Tibial nerve (tissue), 4 donors: ENCODE measurements around the gene CDSN. TPM values are rescaled to one million over a fixed set of nuclear protein-coding genes. Genes with fewer than 3 reads are reported as not detected.
A peak's percentile ranks its signal among the peaks of the same experiment; 100 is the strongest.

Source experiments
- DNase-seq, 2 donors: peaks; one replicate each; pipeline ENCODE4 v3.0.0-alpha.2; 2019; ENCODE audit warnings: low spot score in 2 of 2
- H3K27ac ChIP-seq, 4 donors: fragments of 200-600 bp; sonication (generic) in 3 of 4; one replicate each; pipeline ENCODE4 v1.5.1; 2017 to 2019; ENCODE audit warnings: mild to moderate bottlenecking in 1 of 4
- H3K27me3 ChIP-seq, 2 donors: fragments of 200-600 bp; sonication (generic) in 1 of 2; one replicate each; pipeline versions ENCODE4 v1.5.1 to v1.6.0; 2017 to 2019
- H3K36me3 ChIP-seq, 3 donors: fragments of 200-600 bp; sonication (generic); one replicate each; pipeline ENCODE4 v1.5.1; 2018 to 2019
- H3K4me1 ChIP-seq, 4 donors: fragments of 200-600 bp; sonication (generic) in 3 of 4; one replicate each; pipeline ENCODE4 v1.5.1; 2017 to 2019
- H3K4me3 ChIP-seq, 4 donors: fragments of 200-600 bp; sonication (generic) in 3 of 4; one replicate each; pipeline ENCODE4 v1.5.1; 2017 to 2019; ENCODE audit warnings: mild to moderate bottlenecking in 1 of 4, moderate library complexity in 1 of 4
- H3K9me3 ChIP-seq, 4 donors: fragments of 200-600 bp; sonication (generic) in 3 of 4; one replicate each; pipeline ENCODE4 v1.5.1; 2017 to 2019
- EP300 ChIP-seq, 2 donors: sonication (generic); formaldehyde crosslinking; IDR thresholded peaks; one replicate each; pipeline ENCODE4 v1.6.1; 2017; ENCODE audit warnings: antibody characterized with exemption in 2 of 2, mild to moderate bottlenecking in 1 of 2
- POLR2A ChIP-seq, 2 donors: fragments of 450-650 bp; IDR thresholded peaks; one replicate each; pipeline ENCODE4 v1.6.1; 2017; ENCODE audit warnings: antibody characterized with exemption in 2 of 2, mild to moderate bottlenecking in 2 of 2, moderate library complexity in 2 of 2
- WGBS, 2 donors: methylation state at CpG; one replicate each; pipeline ENCODE4 v1.1.5; 2018; 5-methylcytosine and 5-hydroxymethylcytosine counted together
- total RNA-seq, 4 donors: library from RNA; depleted of rRNA; stranded (reverse); fragments of >200 nt; gene quantifications; one replicate each; pipeline ENCODE4 v1.1.0, GENCODE V29; 2016
- TF ChIP-seq, protein P1 (sequence below), 5 experiments: fragments of 200-600 bp in 3 of 5; fragments of 450-650 bp in 2 of 5; sonication (generic) in 3 of 5; IDR thresholded peaks; one replicate each; pipeline ENCODE4 v1.5.1; 2016 to 2019; ENCODE audit warnings: antibody characterized with exemption in 5 of 5, mild to moderate bottlenecking in 3 of 5, moderate library complexity in 2 of 5

The CDSN gene
- total RNA-seq, 4 donors from 2014 or later = not detected

DNA sequence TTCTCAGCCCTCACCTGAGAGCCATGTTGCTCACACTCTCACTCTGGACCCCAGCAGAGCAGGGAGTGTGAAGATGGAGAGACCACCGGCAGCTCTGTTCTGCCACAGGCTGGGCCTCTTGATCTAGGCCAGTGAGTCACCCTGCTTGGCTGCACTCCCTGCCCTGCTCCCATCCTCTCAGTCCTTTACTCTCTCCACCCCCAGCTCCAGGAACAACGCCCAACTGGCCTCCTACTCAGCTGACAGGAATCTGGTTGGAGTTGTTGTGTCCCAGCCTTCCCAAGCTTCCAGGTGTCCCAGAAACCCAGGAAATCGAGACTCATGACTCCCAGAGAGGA is 5.7 kb downstream of the CDSN start, which contains the start of gene PSORS1C1:
Gene PSORS1C1, plus strand, starts transcription at position 260 of the 338 bp plus-strand sequence. CDS start 14,833 bp downstream, outside the sequence.
- Histone ChIP-seq H3K4me1 (peaks cover 0 to 40% (median 15%) of the 10 kb centered on the region in 4 donors), H3K4me3 (peak within 1 kb of the TSS in 2 of 4 donors; percentile 10 to 33), H3K27ac (peak within 1 kb of the TSS; percentile 22 to 79 (median 69)), H3K9me3 (no peaks in the 10 kb centered on the region), H3K36me3 (no peaks in the 10 kb centered on the region), H3K27me3 (no peaks in the 10 kb centered on the region)
- DNase-seq = peak; percentile 33 to 66
- WGBS, 2 donors = 16 to 23% methylated on average over 3 of the region's 3 CpGs
- TF ChIP-seq EP300 (IDR thresholded peaks at IDR 0.05) = peak in 1 of 2 donors; percentile 47
- TF ChIP-seq, protein P1, sequence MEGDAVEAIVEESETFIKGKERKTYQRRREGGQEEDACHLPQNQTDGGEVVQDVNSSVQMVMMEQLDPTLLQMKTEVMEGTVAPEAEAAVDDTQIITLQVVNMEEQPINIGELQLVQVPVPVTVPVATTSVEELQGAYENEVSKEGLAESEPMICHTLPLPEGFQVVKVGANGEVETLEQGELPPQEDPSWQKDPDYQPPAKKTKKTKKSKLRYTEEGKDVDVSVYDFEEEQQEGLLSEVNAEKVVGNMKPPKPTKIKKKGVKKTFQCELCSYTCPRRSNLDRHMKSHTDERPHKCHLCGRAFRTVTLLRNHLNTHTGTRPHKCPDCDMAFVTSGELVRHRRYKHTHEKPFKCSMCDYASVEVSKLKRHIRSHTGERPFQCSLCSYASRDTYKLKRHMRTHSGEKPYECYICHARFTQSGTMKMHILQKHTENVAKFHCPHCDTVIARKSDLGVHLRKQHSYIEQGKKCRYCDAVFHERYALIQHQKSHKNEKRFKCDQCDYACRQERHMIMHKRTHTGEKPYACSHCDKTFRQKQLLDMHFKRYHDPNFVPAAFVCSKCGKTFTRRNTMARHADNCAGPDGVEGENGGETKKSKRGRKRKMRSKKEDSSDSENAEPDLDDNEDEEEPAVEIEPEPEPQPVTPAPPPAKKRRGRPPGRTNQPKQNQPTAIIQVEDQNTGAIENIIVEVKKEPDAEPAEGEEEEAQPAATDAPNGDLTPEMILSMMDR (IDR thresholded peaks at IDR 0.05) = no peak
- no peak for TF ChIP-seq POLR2A (IDR thresholded peaks at IDR 0.05)

DNA sequence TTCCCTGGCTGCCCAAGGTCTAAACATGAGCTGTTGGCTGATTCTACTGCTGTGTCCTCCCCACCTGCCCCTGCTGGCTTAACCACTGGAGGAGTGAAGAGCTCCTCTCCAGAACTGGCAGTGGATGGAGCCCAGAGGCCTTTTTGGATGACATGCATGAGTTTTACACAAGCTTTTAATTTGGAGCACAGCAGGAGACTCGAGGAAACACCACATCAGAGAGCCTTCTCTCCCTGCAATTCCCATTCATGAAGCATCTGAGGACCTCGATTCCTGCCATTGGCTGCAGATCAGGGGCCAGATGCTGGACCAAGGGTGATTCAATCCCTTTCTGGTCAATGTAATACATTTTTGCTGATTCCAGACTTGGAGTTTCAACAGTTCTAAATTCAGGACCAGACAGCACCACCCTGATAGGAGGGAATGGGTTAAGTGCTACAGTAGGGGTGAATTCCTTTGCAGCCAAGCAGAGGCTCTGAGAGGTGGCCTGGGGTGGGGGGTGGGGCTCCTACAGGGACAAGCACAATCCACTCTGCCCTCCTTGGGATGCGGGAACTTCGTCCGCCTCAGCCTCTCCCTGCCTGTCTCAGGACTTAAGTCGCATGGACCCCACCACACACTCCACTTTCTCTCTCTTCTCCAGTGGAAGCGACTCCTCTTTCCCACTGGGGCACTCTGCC is 6.2 kb downstream of the CDSN start:
- no peak for DNase-seq
- Histone ChIP-seq H3K27ac (peak overlapping the region in 3 of 4 donors; percentile 61 to 79 (median 77)), H3K4me1 (peaks cover 0 to 40% (median 15%) of the 10 kb centered on the region in 4 donors), H3K36me3 (no peaks in the 10 kb centered on the region), H3K9me3 (no peaks in the 10 kb centered on the region), H3K4me3 (no peak overlapping the region), H3K27me3 (no peaks in the 10 kb centered on the region)
- WGBS, 2 donors = 67 to 74% methylated on average over 7 of the region's 7 CpGs
- TF ChIP-seq POLR2A (IDR thresholded peaks at IDR 0.05) = no peak
- TF ChIP-seq EP300 (IDR thresholded peaks at IDR 0.05) = no peak
- TF ChIP-seq, protein P1 (IDR thresholded peaks at IDR 0.05) = no peak

DNA sequence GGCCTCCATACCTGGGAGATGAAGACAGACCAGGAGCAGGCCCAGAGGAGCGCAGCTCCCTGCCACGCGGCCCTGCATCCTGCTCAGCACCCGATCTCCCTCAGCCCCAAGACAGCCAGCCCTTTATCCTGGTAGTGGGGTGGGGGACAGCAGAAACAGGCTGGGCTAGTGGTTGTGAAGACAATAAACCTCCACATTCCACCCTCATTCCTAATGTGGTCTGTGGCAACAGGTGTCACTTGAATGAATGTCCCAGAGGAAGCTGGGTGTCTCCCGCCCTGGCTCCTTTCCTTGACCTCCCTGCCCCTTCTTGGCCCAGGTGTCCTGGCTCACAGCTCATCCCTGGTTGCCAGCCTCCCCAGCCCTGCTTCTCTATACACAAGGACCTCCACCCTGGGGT is 7.8 kb downstream of the CDSN start, which contains the start of gene C6orf15:
Gene C6orf15, minus strand, starts transcription at position 98 of the 400 bp plus-strand sequence. Its CDS starts 20 bp downstream, at position 78.
- Histone ChIP-seq H3K9me3 (no peaks in the 10 kb centered on the region), H3K27ac (no peak within 1 kb of the TSS), H3K27me3 (no peaks in the 10 kb centered on the region), H3K4me1 (peaks cover 0 to 34% (median 15%) of the 10 kb centered on the region in 4 donors), H3K36me3 (no peaks in the 10 kb centered on the region), H3K4me3 (no peak within 1 kb of the TSS)
- WGBS, 2 donors = 86 to 91% methylated on average over 5 of the region's 5 CpGs
- TF ChIP-seq POLR2A (IDR thresholded peaks at IDR 0.05) (no peak), EP300 (IDR thresholded peaks at IDR 0.05) (no peak)
- TF ChIP-seq, protein P1 (IDR thresholded peaks at IDR 0.05) = no peak
- DNase-seq = no peak

DNA sequence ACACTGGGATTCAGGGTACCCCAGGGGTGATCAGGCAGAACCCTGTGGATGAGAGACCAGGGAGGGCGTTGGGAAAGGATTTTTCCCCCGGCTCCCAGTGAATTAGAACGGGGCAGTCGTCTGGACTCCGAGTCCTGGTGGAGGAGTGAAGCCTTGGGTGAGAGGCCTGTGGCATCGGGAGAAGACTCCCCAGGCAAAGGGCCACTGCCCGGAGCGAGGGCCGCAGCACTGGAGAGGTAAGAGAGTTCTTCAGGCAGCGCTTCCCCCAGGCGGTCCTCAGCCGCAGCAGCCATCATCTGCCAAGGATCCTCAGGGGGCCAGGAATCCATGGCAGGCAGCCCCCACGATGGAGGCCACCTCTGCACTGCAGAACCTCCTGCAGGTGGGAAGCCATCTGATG is 8.5 kb downstream of the CDSN start:
- H3K4me1 ChIP-seq = peaks cover 0 to 27% (median 15%) of the 10 kb centered on the region in 4 donors
- 90 to 91% methylated on average over 13 of the region's 13 CpGs for WGBS, 2 donors
- no peaks in the 10 kb centered on the region for H3K9me3 ChIP-seq
- H3K36me3 ChIP-seq = no peaks in the 10 kb centered on the region
- no peaks in the 10 kb centered on the region for H3K27me3 ChIP-seq
- TF ChIP-seq EP300 (IDR thresholded peaks at IDR 0.05) = no peak
- TF ChIP-seq, protein P1 (IDR thresholded peaks at IDR 0.05) = no peak
- TF ChIP-seq POLR2A (IDR thresholded peaks at IDR 0.05) = no peak
- DNase-seq = no peak
- no peak overlapping the region for H3K4me3 ChIP-seq
- no peak overlapping the region for H3K27ac ChIP-seq

DNA sequence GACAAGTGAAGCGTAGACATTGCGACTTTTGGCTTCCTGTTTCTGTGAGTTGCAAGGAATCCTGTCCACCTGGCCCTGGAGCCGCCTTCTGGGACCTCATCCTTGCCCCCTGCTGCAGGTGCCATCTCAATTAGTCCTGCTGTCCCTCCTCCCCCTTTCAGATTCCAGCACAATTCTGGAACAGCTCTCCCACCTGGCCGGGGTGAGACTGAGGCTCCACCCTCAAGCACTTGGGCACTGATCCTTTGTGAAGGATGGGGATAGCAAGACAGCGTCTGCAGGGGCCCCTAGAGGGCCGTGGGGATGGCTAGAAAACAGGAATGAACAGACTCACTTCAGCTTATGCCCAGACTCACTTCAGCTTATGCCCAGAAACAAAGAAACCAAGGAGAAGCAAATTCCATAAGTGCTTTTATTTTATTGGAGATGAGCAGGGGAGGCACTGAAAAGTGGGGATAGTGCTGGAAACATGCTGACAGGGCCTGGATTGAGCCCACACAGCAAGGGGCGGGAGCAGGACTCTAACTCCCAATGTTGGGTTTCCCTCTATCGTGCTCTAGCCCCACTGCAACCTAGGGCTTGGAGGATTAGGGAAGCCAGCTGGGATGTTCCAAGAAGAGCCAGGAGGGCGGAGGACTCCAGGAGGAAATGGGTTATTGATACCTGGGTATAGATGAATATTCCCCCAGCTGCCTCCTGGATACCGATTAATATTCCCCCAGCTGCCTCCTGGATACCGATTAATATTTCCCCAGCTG is 9.2 kb downstream of the CDSN start:
- H3K9me3 ChIP-seq = no peaks in the 10 kb centered on the region
- WGBS, 2 donors = 61 to 63% methylated on average over 11 of the region's 11 CpGs

More for the DNA sequence above, 9.2 kb downstream of the CDSN start:
- no peaks in the 10 kb centered on the region for H3K36me3 ChIP-seq
- H3K27me3 ChIP-seq = no peaks in the 10 kb centered on the region
- H3K4me1 ChIP-seq = peaks cover 0 to 21% (median 15%) of the 10 kb centered on the region in 4 donors
- DNase-seq = no peak
- no peak overlapping the region for H3K4me3 ChIP-seq
- no peak for TF ChIP-seq POLR2A (IDR thresholded peaks at IDR 0.05)
- TF ChIP-seq, protein P1 (IDR thresholded peaks at IDR 0.05) = no peak
- no peak for TF ChIP-seq EP300 (IDR thresholded peaks at IDR 0.05)
- H3K27ac ChIP-seq = no peak overlapping the region
